ENCODE measurements around the gene SLC10A1. TPM values are rescaled to one million over a fixed set of nuclear protein-coding genes. Genes with fewer than 3 reads are reported as not detected.

Gene SLC10A1
- total and polyA plus RNA-seq, 2 of the 4 experiments (the other 2 are of a cell fraction), result 0.03 TPM; not detected in 1

DNA sequence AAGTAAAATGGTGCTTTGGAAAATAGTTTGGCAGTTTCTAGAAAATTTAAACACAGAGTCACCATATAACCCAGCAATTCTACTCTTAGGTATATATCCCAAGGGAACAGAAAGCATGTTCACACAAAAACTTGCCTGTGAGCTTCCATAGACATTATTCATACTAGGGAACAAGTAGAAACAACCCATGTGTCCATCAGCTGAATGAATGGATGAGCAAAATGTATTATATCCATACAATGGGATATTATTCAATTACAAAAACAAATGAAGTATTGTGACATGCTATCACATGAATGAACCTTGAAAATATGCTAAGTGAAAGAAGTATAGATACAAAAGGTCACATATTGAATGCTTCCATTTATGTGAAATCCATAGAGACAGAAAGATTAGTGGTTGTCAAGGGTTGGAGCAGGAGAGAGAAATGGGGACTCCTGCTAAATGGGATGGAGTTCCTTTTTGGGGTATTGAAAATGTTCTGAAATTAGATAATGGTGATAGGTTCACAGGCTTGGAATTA lies 7.9 kb downstream of the SLC10A1 start:
- no TSS peak for BruUV-seq (replicated peaks)
- dilution Hi-C loops (cut with HindIII; ENCODE audit: low sequenced_read_pairs, unreplicated experiment), result no loop called here

More for the DNA sequence above, 7.9 kb downstream of the SLC10A1 start:
- Histone ChIP-seq H3K9ac (ENCODE audit: low read depth, low read length) (no peak overlapping the region), H2AK9ac (replicated peaks; ENCODE audit: low read depth, low read length, poor library complexity) (no peak overlapping the region), H2AK5ac (ENCODE audit: low read depth, low read length) (no peak overlapping the region), H3K27ac (ENCODE audit: insufficient read depth, low read length) (no peak overlapping the region), H2BK20ac (ENCODE audit: low read depth, low read length) (no peak overlapping the region), H3K14ac (replicated peaks; ENCODE audit: low read depth, low read length) (no peak overlapping the region), H3K4ac (ENCODE audit: low read depth, low read length) (no peak overlapping the region), H3K9me1 (ENCODE audit: insufficient read depth, low read length) (0 out of 2 replicates have a peak, but pooled peaks cover under 1% of the 10 kb centered on the region), H4K20me1 (ENCODE audit: insufficient read depth, low read length) (no peaks in the 10 kb centered on the region; the same call in 1 of the 2 replicates), H3K79me1 (ENCODE audit: low read depth in 1 of 2, low read length in 2 of 2) (no peaks in the 10 kb centered on the region), H4K8ac (ENCODE audit: low read depth in 2 of 2, low read length in 2 of 2) (no peak overlapping the region), H3K56ac (ENCODE audit: extremely low read depth, insufficient read depth, low read length) (no peak overlapping the region), H2BK120ac (ENCODE audit: low read depth, low read length) (no peak overlapping the region), H4K91ac (ENCODE audit: insufficient read depth, low read depth, low read length) (no peak overlapping the region), H3K4me2 (ENCODE audit: low read depth, low read length) (no peak overlapping the region), H3K23ac (ENCODE audit: low read depth, low read length) (no peak overlapping the region), H4K5ac (ENCODE audit: low read depth, low read length) (no peak overlapping the region), H3K36me3 (ENCODE audit: control insufficient read depth, insufficient read depth, low read length) (peaks cover 8% of the 10 kb centered on the region), H3K27me3 (ENCODE audit: control insufficient read depth, insufficient read depth, low read length) (no peaks in the 10 kb centered on the region), H3K4me3 (ENCODE audit: insufficient read depth, low read depth, low read length) (no peak overlapping the region), H3K18ac (ENCODE audit: low read depth, low read length) (no peak overlapping the region), H2BK5ac (ENCODE audit: low read depth, low read length, poor library complexity, severe bottlenecking) (no peak overlapping the region), H2BK15ac (ENCODE audit: low read depth, low read length) (no peak overlapping the region), H3K4me1 (ENCODE audit: control insufficient read depth, insufficient read depth, low read length) (no peaks in the 10 kb centered on the region), H3K9me3 (ENCODE audit: control insufficient read depth, insufficient read depth, low read length) (no peaks in the 10 kb centered on the region), H2AFZ (replicated peaks; ENCODE audit: low read length, poor library complexity) (no peak overlapping the region)
- ChIA-PET POLR2A (ENCODE audit: unreplicated experiment) (no interaction called here), CTCF (interaction anchor here (0.7 kb wide), 1 partner anchor 10 kb away, joined by 3 read pairs; no protein-coding TSS in a partner anchor)
- ATAC-seq (ENCODE audit: low read depth) (no peak), DNase-seq (no peak)
- no peak for TF ChIP-seq RCOR1 (IDR thresholded peaks at IDR 0.05; ENCODE audit: insufficient replicate concordance, low read length)
- no peak for TF ChIP-seq MXI1 (IDR thresholded peaks at IDR 0.05; ENCODE audit: borderline replicate concordance, low read depth, low read length)
- TF ChIP-seq, protein P1, sequence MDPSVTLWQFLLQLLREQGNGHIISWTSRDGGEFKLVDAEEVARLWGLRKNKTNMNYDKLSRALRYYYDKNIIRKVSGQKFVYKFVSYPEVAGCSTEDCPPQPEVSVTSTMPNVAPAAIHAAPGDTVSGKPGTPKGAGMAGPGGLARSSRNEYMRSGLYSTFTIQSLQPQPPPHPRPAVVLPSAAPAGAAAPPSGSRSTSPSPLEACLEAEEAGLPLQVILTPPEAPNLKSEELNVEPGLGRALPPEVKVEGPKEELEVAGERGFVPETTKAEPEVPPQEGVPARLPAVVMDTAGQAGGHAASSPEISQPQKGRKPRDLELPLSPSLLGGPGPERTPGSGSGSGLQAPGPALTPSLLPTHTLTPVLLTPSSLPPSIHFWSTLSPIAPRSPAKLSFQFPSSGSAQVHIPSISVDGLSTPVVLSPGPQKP (IDR thresholded peaks at IDR 0.05; ENCODE audit: borderline replicate concordance, low read depth, low read length), result no peak
- no peak for TF ChIP-seq SMC3 (IDR thresholded peaks at IDR 0.05; ENCODE audit: low read depth, low read length)
- no peak for TF ChIP-seq FOS (IDR thresholded peaks at IDR 0.05; ENCODE audit: low read depth, low read length)
- no peak for TF ChIP-seq CEBPB (IDR thresholded peaks at IDR 0.05; ENCODE audit: low read depth, low read length)
- no peak for TF ChIP-seq RAD21 (IDR thresholded peaks at IDR 0.05; ENCODE audit: low read length)
- no peak for TF ChIP-seq RFX5 (IDR thresholded peaks at IDR 0.05; ENCODE audit: low read depth, low read length)
- no peak for TF ChIP-seq MAZ (IDR thresholded peaks at IDR 0.05; ENCODE audit: borderline replicate concordance, low read depth, low read length)
- no peak for TF ChIP-seq POLR2A (IDR thresholded peaks at IDR 0.05; ENCODE audit: low read depth, low read length)
- TF ChIP-seq CHD1 (IDR thresholded peaks at IDR 0.05; ENCODE audit: low read depth, low read length), result no peak
- TF ChIP-seq MAFK (IDR thresholded peaks at IDR 0.05; ENCODE audit: low read depth, low read length), result no peak
- no peak for TF ChIP-seq BHLHE40 (IDR thresholded peaks at IDR 0.05; ENCODE audit: low read depth, low read length)
- TF ChIP-seq NFE2L2 (IDR thresholded peaks at IDR 0.05; ENCODE audit: low read depth, low read length), result no peak
- TF ChIP-seq, protein P2, sequence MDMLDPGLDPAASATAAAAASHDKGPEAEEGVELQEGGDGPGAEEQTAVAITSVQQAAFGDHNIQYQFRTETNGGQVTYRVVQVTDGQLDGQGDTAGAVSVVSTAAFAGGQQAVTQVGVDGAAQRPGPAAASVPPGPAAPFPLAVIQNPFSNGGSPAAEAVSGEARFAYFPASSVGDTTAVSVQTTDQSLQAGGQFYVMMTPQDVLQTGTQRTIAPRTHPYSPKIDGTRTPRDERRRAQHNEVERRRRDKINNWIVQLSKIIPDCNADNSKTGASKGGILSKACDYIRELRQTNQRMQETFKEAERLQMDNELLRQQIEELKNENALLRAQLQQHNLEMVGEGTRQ (IDR thresholded peaks at IDR 0.05; ENCODE audit: low read depth, low read length), result no peak
- TF ChIP-seq, protein P3, sequence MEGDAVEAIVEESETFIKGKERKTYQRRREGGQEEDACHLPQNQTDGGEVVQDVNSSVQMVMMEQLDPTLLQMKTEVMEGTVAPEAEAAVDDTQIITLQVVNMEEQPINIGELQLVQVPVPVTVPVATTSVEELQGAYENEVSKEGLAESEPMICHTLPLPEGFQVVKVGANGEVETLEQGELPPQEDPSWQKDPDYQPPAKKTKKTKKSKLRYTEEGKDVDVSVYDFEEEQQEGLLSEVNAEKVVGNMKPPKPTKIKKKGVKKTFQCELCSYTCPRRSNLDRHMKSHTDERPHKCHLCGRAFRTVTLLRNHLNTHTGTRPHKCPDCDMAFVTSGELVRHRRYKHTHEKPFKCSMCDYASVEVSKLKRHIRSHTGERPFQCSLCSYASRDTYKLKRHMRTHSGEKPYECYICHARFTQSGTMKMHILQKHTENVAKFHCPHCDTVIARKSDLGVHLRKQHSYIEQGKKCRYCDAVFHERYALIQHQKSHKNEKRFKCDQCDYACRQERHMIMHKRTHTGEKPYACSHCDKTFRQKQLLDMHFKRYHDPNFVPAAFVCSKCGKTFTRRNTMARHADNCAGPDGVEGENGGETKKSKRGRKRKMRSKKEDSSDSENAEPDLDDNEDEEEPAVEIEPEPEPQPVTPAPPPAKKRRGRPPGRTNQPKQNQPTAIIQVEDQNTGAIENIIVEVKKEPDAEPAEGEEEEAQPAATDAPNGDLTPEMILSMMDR (conservative IDR thresholded peaks at IDR 0.05; ENCODE audit: low read depth, low read length), result no peak
- intact Hi-C loops (cut with micrococcal nuclease) (no loop called here), in situ Hi-C loops (cut with MboI; ENCODE audit: low sequenced_read_pairs) (no loop called here)
